Spleen (tissue), 7 donors: ENCODE results near the gene TMX3.

Source experiments
- POLR2A ChIP-seq, 3 donors: fragments of 450-650 bp; IDR thresholded peaks; one replicate each; pipeline ENCODE4 v1.5.1; 2017; ENCODE audit warnings: antibody characterized with exemption in 3 of 3, mild to moderate bottlenecking in 1 of 3
- POLR2AphosphoS5 ChIP-seq, 3 donors: sonication (generic); formaldehyde crosslinking; IDR thresholded peaks; one replicate each; pipeline ENCODE4 v1.5.1; 2017; ENCODE audit warnings: antibody characterized with exemption in 3 of 3
- TF ChIP-seq, protein P1 (sequence below), 11 experiments: fragments of 200-600 bp in 7 of 11; fragments of 450-650 bp in 4 of 11; sonication (generic) in 4 of 11; IDR thresholded peaks in 8 of 11; conservative IDR thresholded peaks in 3 of 11; 1 replicate in 7 of 11; 2 replicates in 4 of 11; pipeline versions ENCODE4 v1.4.0 to v1.8.0; 2016 to 2021; ENCODE audit warnings: antibody characterized with exemption in 11 of 11, inconsistent platforms in 4 of 11, mild to moderate bottlenecking in 1 of 11
- donor health status: DM: no; HTN: no; CAD: no; lungs with moderate emphysema.
- donor health status: DM: no; HTN: no; CAD: no.
- donor health status: DM: no; HTN: no; CAD: no.

DNA sequence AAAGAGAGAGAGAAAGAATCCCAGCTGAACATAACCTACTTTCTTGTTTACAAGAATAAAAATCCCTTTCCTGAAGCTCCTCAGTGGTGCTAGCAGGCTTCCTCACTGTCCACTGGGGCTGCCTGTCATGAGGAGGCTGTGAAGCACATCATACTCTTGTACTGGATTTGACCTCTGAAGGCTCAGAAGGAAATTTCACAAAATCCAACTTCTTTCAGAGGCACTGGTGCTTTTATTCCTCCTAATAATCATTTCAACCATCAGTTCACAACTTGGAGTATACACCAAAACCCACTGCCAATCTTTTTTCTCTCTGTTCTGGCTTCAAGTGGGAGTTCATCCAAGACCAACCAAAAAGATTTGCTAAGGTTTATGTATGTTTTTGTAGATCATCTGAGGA, 48.5 kb downstream of the TMX3 start:
- TF ChIP-seq, protein P1, sequence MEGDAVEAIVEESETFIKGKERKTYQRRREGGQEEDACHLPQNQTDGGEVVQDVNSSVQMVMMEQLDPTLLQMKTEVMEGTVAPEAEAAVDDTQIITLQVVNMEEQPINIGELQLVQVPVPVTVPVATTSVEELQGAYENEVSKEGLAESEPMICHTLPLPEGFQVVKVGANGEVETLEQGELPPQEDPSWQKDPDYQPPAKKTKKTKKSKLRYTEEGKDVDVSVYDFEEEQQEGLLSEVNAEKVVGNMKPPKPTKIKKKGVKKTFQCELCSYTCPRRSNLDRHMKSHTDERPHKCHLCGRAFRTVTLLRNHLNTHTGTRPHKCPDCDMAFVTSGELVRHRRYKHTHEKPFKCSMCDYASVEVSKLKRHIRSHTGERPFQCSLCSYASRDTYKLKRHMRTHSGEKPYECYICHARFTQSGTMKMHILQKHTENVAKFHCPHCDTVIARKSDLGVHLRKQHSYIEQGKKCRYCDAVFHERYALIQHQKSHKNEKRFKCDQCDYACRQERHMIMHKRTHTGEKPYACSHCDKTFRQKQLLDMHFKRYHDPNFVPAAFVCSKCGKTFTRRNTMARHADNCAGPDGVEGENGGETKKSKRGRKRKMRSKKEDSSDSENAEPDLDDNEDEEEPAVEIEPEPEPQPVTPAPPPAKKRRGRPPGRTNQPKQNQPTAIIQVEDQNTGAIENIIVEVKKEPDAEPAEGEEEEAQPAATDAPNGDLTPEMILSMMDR (IDR thresholded peaks at IDR 0.05 in 8 of 11, conservative IDR thresholded peaks at IDR 0.05 in 3 of 11), result no peak
- TF ChIP-seq POLR2A (IDR thresholded peaks at IDR 0.05) (no peak), POLR2AphosphoS5 (IDR thresholded peaks at IDR 0.05) (no peak)
